ENCODE data around the gene MGAT1.

DNA sequence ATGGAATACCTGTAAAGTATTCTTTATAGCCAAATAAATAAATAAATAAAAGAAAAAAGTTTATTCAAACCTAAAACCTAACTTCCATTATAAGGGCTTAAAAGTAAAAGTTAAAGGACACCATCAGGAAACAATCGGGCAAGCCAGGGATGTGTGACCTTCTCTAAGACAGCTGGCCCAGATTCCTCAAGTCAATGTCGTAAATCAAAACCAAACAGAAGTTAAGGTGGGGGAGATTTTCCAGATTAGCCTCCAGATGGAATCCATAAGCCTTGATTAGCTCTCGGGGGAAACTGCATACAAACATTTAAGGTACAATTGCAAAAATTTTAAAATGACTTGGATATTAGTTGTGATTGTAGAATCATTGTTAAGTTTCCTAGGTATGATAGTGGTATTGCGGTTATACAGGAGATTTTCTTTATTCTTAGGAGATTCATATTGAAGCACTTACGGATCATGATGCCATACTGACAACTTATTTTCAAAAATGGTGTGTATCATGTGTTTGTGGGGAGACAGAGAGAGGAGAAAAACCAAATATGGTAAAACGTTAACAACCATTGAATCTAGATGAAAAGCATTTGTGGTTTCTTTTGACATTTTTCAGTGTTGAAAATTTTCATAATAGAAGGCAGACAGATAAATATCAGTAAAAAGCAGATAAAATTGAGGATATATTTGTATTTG, 21.5 kb upstream of the MGAT1 start:
- TF ChIP-seq, protein P1, sequence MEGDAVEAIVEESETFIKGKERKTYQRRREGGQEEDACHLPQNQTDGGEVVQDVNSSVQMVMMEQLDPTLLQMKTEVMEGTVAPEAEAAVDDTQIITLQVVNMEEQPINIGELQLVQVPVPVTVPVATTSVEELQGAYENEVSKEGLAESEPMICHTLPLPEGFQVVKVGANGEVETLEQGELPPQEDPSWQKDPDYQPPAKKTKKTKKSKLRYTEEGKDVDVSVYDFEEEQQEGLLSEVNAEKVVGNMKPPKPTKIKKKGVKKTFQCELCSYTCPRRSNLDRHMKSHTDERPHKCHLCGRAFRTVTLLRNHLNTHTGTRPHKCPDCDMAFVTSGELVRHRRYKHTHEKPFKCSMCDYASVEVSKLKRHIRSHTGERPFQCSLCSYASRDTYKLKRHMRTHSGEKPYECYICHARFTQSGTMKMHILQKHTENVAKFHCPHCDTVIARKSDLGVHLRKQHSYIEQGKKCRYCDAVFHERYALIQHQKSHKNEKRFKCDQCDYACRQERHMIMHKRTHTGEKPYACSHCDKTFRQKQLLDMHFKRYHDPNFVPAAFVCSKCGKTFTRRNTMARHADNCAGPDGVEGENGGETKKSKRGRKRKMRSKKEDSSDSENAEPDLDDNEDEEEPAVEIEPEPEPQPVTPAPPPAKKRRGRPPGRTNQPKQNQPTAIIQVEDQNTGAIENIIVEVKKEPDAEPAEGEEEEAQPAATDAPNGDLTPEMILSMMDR (conservative IDR thresholded peaks at IDR 0.05; ENCODE audit: low read depth in 2 of 2): no peak
- TF ChIP-seq, protein P2, sequence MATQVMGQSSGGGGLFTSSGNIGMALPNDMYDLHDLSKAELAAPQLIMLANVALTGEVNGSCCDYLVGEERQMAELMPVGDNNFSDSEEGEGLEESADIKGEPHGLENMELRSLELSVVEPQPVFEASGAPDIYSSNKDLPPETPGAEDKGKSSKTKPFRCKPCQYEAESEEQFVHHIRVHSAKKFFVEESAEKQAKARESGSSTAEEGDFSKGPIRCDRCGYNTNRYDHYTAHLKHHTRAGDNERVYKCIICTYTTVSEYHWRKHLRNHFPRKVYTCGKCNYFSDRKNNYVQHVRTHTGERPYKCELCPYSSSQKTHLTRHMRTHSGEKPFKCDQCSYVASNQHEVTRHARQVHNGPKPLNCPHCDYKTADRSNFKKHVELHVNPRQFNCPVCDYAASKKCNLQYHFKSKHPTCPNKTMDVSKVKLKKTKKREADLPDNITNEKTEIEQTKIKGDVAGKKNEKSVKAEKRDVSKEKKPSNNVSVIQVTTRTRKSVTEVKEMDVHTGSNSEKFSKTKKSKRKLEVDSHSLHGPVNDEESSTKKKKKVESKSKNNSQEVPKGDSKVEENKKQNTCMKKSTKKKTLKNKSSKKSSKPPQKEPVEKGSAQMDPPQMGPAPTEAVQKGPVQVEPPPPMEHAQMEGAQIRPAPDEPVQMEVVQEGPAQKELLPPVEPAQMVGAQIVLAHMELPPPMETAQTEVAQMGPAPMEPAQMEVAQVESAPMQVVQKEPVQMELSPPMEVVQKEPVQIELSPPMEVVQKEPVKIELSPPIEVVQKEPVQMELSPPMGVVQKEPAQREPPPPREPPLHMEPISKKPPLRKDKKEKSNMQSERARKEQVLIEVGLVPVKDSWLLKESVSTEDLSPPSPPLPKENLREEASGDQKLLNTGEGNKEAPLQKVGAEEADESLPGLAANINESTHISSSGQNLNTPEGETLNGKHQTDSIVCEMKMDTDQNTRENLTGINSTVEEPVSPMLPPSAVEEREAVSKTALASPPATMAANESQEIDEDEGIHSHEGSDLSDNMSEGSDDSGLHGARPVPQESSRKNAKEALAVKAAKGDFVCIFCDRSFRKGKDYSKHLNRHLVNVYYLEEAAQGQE (IDR thresholded peaks at IDR 0.05; ENCODE audit: unreplicated experiment): no peak
- TF ChIP-seq POLR2AphosphoS5 (IDR thresholded peaks at IDR 0.05; ENCODE audit: low read depth): no peak
- TF ChIP-seq STAT1 (IDR thresholded peaks at IDR 0.05; ENCODE audit: unreplicated experiment): no peak
- no peak for TF ChIP-seq EZH2 (IDR thresholded peaks at IDR 0.05; ENCODE audit: low read depth, unreplicated experiment)
- no peak for TF ChIP-seq EZH2phosphoT487 (IDR thresholded peaks at IDR 0.05; ENCODE audit: unreplicated experiment)
- TF ChIP-seq JUNB (IDR thresholded peaks at IDR 0.05; ENCODE audit: unreplicated experiment): no peak
- TF ChIP-seq CREB1 (CRISPR knock-in tag; IDR thresholded peaks at IDR 0.05; ENCODE audit: low read depth): no peak
- TF ChIP-seq, protein P3, sequence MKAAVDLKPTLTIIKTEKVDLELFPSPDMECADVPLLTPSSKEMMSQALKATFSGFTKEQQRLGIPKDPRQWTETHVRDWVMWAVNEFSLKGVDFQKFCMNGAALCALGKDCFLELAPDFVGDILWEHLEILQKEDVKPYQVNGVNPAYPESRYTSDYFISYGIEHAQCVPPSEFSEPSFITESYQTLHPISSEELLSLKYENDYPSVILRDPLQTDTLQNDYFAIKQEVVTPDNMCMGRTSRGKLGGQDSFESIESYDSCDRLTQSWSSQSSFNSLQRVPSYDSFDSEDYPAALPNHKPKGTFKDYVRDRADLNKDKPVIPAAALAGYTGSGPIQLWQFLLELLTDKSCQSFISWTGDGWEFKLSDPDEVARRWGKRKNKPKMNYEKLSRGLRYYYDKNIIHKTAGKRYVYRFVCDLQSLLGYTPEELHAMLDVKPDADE (IDR thresholded peaks at IDR 0.05): no peak
- no peak for TF ChIP-seq NANOG (IDR thresholded peaks at IDR 0.05; ENCODE audit: borderline replicate concordance)
- TF ChIP-seq ZNF114 (CRISPR knock-in tag; IDR thresholded peaks at IDR 0.05): no peak
- no peak for TF ChIP-seq ZNF331 (CRISPR knock-in tag; IDR thresholded peaks at IDR 0.05; ENCODE audit: low read depth)
- TF ChIP-seq, protein P4, sequence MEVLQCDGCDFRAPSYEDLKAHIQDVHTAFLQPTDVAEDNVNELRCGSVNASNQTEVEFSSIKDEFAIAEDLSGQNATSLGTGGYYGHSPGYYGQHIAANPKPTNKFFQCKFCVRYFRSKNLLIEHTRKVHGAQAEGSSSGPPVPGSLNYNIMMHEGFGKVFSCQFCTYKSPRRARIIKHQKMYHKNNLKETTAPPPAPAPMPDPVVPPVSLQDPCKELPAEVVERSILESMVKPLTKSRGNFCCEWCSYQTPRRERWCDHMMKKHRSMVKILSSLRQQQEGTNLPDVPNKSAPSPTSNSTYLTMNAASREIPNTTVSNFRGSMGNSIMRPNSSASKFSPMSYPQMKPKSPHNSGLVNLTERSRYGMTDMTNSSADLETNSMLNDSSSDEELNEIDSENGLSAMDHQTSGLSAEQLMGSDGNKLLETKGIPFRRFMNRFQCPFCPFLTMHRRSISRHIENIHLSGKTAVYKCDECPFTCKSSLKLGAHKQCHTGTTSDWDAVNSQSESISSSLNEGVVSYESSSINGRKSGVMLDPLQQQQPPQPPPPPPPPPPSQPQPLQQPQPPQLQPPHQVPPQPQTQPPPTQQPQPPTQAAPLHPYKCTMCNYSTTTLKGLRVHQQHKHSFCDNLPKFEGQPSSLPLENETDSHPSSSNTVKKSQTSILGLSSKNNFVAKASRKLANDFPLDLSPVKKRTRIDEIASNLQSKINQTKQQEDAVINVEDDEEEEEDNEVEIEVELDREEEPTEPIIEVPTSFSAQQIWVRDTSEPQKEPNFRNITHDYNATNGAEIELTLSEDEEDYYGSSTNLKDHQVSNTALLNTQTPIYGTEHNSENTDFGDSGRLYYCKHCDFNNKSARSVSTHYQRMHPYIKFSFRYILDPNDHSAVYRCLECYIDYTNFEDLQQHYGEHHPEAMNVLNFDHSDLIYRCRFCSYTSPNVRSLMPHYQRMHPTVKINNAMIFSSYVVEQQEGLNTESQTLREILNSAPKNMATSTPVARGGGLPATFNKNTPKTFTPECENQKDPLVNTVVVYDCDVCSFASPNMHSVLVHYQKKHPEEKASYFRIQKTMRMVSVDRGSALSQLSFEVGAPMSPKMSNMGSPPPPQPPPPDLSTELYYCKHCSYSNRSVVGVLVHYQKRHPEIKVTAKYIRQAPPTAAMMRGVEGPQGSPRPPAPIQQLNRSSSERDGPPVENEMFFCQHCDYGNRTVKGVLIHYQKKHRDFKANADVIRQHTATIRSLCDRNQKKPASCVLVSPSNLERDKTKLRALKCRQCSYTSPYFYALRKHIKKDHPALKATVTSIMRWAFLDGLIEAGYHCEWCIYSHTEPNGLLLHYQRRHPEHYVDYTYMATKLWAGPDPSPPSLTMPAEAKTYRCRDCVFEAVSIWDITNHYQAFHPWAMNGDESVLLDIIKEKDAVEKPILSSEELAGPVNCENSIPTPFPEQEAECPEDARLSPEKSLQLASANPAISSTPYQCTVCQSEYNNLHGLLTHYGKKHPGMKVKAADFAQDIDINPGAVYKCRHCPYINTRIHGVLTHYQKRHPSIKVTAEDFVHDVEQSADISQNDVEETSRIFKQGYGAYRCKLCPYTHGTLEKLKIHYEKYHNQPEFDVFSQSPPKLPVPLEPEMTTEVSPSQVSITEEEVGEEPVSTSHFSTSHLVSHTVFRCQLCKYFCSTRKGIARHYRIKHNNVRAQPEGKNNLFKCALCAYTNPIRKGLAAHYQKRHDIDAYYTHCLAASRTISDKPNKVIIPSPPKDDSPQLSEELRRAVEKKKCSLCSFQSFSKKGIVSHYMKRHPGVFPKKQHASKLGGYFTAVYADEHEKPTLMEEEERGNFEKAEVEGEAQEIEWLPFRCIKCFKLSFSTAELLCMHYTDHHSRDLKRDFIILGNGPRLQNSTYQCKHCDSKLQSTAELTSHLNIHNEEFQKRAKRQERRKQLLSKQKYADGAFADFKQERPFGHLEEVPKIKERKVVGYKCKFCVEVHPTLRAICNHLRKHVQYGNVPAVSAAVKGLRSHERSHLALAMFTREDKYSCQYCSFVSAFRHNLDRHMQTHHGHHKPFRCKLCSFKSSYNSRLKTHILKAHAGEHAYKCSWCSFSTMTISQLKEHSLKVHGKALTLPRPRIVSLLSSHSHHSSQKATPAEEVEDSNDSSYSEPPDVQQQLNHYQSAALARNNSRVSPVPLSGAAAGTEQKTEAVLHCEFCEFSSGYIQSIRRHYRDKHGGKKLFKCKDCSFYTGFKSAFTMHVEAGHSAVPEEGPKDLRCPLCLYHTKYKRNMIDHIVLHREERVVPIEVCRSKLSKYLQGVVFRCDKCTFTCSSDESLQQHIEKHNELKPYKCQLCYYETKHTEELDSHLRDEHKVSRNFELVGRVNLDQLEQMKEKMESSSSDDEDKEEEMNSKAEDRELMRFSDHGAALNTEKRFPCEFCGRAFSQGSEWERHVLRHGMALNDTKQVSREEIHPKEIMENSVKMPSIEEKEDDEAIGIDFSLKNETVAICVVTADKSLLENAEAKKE (CRISPR knock-in tag; IDR thresholded peaks at IDR 0.05): no peak
